ENCODE measurements around the gene REXO5. TPM values are rescaled to one million over a fixed set of nuclear protein-coding genes. Genes with fewer than 3 reads are reported as not detected.

REXO5 gene
- total and polyA plus RNA-seq, 9 of the 15 experiments (the other 6 are each of a cell fraction or from before 2014, with no cell fraction given), result 10.5 to 45.1 (median 25.4) TPM

- no peak for TF ChIP-seq THRB (CRISPR knock-in tag; conservative IDR thresholded peaks at IDR 0.05)
- TF ChIP-seq ZNF592 (IDR thresholded peaks at IDR 0.05), result peak; percentile 66
- no peak for TF ChIP-seq FOXJ2 (tag; IDR thresholded peaks at IDR 0.05)
- TF ChIP-seq MLX (CRISPR knock-in tag; conservative IDR thresholded peaks at IDR 0.05), result no peak
- no peak for TF ChIP-seq NR1H2 (CRISPR knock-in tag; IDR thresholded peaks at IDR 0.05)
- TF ChIP-seq CXXC5 (CRISPR knock-in tag; IDR thresholded peaks at IDR 0.05), result 0 out of 2 replicates have a peak, but pooled peaks have one; percentile 31
- no peak for TF ChIP-seq MAFF (IDR thresholded peaks at IDR 0.05; ENCODE audit: low read length)
- no peak for TF ChIP-seq XRCC3 (IDR thresholded peaks at IDR 0.05)
- no peak for TF ChIP-seq ETS2 (tag; IDR thresholded peaks at IDR 0.05; ENCODE audit: borderline replicate concordance, poor library complexity, severe bottlenecking)
- TF ChIP-seq CLOCK (CRISPR knock-in tag; IDR thresholded peaks at IDR 0.05; ENCODE audit: borderline replicate concordance), result no peak
- no peak for TF ChIP-seq HDGF (IDR thresholded peaks at IDR 0.05)
- no peak for TF ChIP-seq RHOXF2B (CRISPR knock-in tag; conservative IDR thresholded peaks at IDR 0.05)
- TF ChIP-seq ZFPM2 (CRISPR knock-in tag; IDR thresholded peaks at IDR 0.05), result no peak
- no peak for TF ChIP-seq PURB (CRISPR knock-in tag; IDR thresholded peaks at IDR 0.05; ENCODE audit: low read depth)
- no peak for TF ChIP-seq BRCA1 (IDR thresholded peaks at IDR 0.05)
- TF ChIP-seq BRCA1 (CRISPR knock-in tag; IDR thresholded peaks at IDR 0.05), result no peak
- no peak for TF ChIP-seq ATF7 (IDR thresholded peaks at IDR 0.05)
- no peak for TF ChIP-seq ZNF232 (CRISPR knock-in tag; IDR thresholded peaks at IDR 0.05)
These were observed 80.0 kb downstream of the REXO5 start (continued) for GRCh38 chr16:20886320-20886719.
